ENCODE data around the gene DNAJC13.
"Not testable (repeated sequence)": the region's sequence is repeated elsewhere in the genome, so short reads cannot be mapped to it uniquely, and the experiment has no call there.

DNAJC13 gene

DNA sequence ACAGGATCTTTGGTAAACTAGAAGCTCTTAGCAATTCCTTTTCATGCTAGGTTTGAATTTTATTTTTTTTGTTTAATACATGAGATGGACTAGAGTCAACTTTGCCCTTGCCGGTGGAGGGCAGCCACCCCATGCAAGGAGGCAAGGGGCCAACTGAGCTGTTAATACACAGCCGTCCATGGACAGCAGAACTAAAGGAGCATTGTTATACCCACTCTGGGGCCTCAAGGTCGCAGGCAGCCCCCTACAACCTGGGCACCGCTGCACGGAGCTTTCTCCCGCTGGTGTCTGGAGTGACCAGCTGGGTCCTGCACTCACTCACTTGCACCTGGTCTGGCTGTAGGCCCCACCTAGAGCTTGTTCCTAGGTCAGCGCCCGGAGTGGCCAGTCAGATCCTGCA lies 131.9 kb downstream of the DNAJC13 start:
- DNase-seq (ENCODE audit: low read depth): no peak

GRCh38 chr3:132549890-132550578 lies 132.7 kb downstream of the DNAJC13 start:
- DNase-seq (ENCODE audit: low read depth): peak; percentile 80

DNA sequence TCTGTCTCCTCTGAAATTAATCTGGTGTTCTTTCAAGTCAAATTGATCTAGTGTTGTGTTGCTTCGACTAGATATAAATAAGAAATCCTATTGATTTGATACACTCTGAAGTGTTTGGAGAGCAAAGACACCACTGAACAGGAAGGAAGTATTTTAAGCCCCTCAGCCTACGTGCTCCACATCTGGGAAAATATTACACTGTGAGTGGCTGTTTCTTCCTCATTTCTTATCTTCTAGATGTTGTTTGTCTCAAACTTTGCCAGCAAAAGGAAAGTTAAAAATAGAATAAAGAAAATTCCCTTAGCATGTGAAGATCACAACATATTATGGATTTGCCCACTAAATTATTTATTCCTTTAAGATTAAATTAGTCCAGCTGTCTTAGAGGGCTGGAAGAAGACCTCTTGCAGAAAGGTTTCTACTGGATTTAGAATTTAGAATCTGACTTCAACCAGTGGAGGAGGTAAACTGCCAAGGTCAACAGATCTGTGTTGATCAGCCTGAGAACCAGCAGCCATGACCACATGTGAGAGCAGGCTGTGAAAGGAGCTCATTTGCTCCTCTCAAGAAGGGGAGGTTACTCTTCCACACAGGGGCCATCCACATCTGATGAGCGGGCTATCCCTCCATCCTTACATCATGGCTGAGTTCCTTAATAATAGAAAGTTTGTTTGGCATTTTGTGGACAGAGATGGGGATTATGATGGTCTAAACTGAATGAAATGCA lies 133.4 kb downstream of the DNAJC13 start:
- DNase-seq (ENCODE audit: low read depth): peak; percentile 37

DNA sequence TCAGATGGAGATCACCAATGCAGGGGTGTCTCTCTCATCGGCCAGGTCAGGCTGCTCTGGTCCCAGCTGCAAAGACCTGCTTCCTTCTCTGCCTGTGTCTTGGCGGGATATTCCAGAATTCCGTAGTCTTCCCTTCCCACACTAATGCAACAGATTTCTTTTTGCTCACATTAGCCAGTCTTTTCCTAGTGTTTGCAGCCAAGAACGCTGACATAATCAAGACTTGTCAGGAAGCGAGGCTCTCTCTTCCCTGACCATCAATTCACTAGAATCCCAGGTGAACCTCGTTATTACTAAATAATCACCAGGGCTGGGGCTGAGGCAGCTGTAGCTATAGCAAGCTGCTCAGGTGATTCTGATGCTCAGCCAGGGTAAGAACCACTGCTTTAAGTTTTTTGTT lies 136.5 kb downstream of the DNAJC13 start:
- DNase-seq (ENCODE audit: low read depth): no peak

DNA sequence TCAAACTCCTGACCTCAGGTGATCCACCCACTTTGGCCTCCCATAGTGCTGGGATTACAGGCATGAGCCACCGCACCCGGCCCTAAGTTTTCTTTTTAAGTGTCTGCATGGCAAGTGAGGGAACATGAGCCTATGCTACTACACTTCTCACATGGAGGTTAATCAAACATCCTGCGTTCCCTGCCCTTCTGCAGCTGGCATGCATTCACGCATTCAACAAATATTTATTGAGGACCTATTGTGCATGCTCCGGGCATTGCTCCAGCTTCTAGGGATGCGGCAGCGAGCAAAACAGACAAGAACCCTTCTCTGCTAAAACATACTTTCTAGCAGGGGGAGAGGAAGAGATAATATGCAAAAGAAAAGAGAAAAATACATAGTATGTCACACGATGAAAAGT lies 137.1 kb downstream of the DNAJC13 start:
- no peak for DNase-seq (ENCODE audit: low read depth)

- no peak for DNase-seq (ENCODE audit: low read depth)
These were observed 138.2 kb downstream of the DNAJC13 start for GRCh38 chr3:132555306-132556035.

GRCh38 chr3:132556036-132556386 lies 138.7 kb downstream of the DNAJC13 start:
- DNase-seq (ENCODE audit: low read depth): not testable (repeated sequence)

DNA sequence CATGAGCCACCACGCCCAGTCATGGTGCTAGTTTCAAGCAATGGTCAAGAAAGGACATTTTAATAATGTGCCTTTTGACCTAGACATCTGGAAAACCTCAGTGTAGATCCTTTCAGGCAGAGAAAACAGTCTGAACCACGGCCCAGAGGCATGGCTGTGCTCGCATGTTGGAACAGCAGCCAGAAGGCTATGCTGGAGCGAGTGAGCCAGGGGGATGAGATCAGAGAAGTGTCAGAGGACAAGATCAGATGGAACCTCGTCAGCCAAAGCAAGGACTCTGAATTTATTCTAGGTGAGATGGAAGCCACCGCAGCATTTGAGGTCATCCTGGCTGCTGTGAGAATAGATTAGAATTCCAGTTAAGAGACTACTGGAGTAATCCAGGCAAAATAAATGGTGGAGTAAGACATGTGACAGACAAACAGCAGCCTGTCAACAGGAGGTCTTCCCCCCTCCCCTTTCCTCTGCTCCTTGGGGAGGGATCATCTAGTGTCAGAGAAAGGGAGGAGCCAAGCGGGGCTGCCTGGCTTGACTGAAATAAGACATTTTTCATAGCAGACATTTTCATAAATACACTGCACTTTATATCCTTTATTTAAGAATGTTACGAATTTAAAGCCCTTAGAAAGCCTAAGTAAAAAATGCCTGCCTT lies 139.3 kb downstream of the DNAJC13 start:
- DNase-seq (ENCODE audit: low read depth): no peak

DNA sequence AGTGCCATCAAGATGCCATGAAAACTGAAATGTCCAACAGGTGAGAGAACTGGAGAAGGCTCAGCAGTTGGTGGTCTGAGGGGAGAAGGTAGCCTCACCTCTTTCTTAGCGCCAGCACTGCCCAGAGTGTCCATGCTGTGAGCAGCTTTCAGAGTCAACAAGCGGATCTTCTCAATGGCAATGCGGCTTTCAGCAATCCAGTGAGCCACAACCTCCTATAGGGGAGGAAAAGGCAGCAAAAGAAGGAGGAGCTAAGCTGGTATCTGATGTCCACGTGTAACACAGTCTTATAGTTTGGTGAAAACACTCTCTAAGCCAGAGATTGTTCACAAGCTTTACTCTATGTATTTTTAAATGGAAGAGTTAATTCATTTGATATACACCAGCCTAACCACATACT lies 143.7 kb downstream of the DNAJC13 start:
- DNase-seq (ENCODE audit: low read depth): no peak

GRCh38 chr3:132563420-132564069 lies 146.2 kb downstream of the DNAJC13 start:
- no peak for DNase-seq (ENCODE audit: low read depth)

DNA sequence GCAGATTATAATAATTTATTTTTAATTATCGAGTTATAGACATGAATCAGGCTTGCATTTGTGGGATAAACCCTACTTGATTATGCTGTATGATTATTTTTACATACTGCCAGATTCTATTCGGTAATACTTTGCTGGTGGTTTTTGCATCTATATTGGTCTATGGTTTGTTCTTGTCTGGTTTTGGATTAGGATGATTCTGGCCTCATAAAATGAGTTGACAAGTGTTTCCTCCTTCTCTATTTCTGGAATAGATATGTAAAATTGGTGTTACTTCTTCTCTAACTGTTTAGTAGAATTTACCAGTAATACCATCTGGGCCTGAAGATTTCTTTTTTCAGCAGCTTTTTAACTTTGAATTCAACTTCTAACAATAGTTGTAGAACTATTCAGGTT lies 146.8 kb downstream of the DNAJC13 start:
- DNase-seq (ENCODE audit: low read depth): no peak

DNA sequence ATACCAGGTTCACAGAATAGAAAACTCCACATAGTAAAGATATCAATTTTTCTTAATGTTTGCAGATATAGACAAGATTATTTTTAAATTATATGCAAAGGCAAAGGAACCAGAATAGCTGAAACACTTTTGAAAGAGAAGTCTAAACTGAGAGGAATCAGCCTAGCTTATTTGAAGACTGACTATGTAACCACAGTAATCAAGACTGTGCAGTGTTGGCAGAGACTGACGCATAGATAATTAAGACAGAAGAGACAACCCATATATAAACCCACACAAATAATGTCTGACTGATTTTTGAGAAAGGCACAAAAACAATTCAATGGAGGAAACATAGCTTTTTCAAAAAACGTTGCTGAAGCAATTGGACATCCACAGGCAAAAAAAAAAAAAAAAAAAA lies 151.1 kb downstream of the DNAJC13 start:
- no peak for DNase-seq (ENCODE audit: low read depth)

GRCh38 chr3:132569153-132569552 lies 151.9 kb downstream of the DNAJC13 start:
- no peak for DNase-seq (ENCODE audit: low read depth)

DNA sequence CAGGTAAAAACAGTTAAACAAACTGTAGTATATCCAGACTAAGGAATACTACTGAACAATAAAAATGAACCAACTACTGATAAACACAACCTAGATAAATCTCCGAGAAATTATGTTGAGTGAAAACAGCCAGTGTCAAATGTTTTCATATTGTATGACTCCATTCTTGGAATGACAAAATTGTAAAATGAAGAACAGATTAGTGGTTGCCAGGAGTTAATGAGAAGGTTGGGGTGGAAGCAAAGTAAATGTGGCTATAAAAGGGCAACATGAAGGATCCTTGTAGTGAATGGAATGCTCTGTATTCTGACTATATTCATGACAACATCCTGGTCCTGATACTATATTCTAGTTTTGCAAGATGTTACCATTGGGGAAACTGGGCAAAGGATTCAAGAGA lies 152.3 kb downstream of the DNAJC13 start:
- no peak for DNase-seq (ENCODE audit: low read depth)

GRCh38 chr3:132570016-132570415 lies 152.7 kb downstream of the DNAJC13 start:
- no peak for DNase-seq (ENCODE audit: low read depth)

DNA sequence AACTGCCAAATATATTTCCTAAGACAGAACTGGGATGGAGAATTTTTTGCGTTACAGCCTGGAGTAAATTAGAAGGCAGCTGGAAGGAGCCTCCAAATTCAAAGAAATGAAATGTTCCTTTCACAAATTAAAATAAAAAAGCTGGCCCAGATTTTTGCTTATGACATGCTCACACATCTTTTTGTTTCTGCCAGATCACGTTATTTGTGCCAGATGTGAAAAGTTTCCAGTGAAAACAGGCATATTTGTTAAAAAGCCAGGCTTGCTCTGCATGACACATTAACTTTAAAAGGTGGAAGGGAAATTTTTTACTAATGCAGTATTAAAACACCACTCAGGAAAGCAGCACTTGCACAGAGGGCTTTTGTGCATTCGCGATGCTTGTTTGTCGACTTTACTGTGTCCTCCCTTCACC lies 156.5 kb downstream of the DNAJC13 start:
- no peak for DNase-seq (ENCODE audit: low read depth)

DNA sequence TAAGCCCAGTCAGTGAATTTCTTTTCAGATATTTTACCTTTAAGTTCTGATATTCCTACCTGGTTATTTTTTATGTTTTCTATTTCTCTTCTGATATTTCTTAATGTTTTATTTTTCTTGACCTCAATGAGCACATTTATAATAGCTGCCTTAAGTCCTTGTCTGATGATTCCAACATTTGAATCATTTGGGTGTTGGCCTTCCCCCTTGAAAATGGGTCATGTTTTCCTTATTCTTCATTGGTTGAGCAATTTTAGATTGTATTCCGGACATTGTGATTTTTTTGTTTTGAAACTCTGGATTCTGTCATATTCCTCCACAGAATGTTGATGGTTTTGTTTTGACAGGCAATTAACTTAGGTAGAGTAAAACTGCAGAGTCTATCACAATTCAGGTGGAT lies 170.1 kb downstream of the DNAJC13 start:
- no peak for DNase-seq (ENCODE audit: low read depth)
